ENCODE measurements around the gene TSC22D4.
A peak's percentile ranks its signal among the peaks of the same experiment; 100 is the strongest.
"Not testable (repeated sequence)": the region's sequence is repeated elsewhere in the genome, so short reads cannot be mapped to it uniquely, and the experiment has no call there.

Gene TSC22D4

GRCh38 chr7:100455206-100455605 is 23.8 kb downstream of the TSC22D4 start:
- no peak overlapping the region for H3K4me3 Mint-ChIP-seq
- CTCF ChIA-PET, result interaction anchor here (0.8 to 2.7 kb wide), 6 partner anchors 8 to 323 kb away, joined by 3 to 9 read pairs (median 4); partner anchors contain the start of gene SPACDR
- no peaks in the 10 kb centered on the region for H3K9me3 Mint-ChIP-seq
- peaks cover 6% of the 10 kb centered on the region for H3K27me3 Mint-ChIP-seq
- H3K36me3 Mint-ChIP-seq, result peaks cover 2% of the 10 kb centered on the region
- no peak for DNase-seq
- peaks cover 30% of the 10 kb centered on the region for H3K4me1 Mint-ChIP-seq
- H3K27ac Mint-ChIP-seq, result peak overlapping the region; percentile 65

DNA sequence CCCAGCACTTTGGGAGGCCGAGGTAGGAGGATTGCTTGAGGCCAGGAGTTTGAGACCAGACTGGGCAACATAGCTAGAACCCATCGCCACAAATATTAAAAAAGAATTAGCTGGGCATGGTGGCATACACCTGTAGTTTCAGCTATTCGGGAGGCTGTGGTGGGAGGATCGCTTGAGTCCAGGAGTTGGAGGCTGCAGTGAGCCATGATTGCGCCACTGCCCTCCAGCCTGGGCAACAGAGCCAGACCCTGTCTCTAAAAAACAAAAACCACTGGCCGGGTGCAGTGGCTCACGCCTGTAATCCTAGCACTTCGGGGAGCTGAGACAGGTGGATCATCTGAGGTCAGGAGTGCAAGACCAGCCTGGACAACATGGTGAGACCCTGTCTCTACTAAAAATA is 25.2 kb downstream of the TSC22D4 start:
- H3K4me1 Mint-ChIP-seq, result peaks cover 34% of the 10 kb centered on the region
- CTCF ChIA-PET, result interaction anchor here (0.8 to 2.7 kb wide), 5 partner anchors 10 to 321 kb away, joined by 3 to 9 read pairs (median 5); partner anchors contain the start of gene SPACDR
- not testable (repeated sequence) for H3K9me3 Mint-ChIP-seq, H3K27ac Mint-ChIP-seq, H3K36me3 Mint-ChIP-seq, H3K27me3 Mint-ChIP-seq, H3K4me3 Mint-ChIP-seq, DNase-seq

DNA sequence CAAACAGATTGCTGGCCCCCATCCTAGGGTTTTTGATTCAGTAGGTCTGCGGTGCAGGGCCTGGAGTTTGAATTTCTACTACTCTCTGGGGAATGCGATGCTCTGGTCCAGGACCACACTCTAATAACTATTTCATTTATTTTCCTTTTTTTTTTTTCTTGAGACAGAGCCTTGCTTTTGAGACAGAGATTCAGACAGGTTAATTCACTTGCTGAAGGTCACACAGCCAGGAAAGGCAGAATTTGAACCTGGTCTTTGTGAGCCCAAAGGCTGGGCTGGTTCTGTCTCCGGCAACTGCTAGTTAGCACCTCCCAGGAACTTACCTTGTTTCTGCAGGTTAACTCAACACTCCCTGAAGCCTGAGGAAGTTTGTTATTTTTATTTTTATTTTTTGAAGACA is 26.5 kb downstream of the TSC22D4 start:
- Mint-ChIP-seq H3K36me3 (no peaks in the 10 kb centered on the region), H3K27ac (no peak overlapping the region), H3K4me1 (peaks cover 34% of the 10 kb centered on the region), H3K27me3 (peaks cover 11% of the 10 kb centered on the region), H3K4me3 (no peak overlapping the region), H3K9me3 (no peaks in the 10 kb centered on the region)
- DNase-seq, result no peak
- CTCF ChIA-PET, result interaction anchor here (0.8 kb wide), 1 partner anchor 84 kb away, joined by 3 read pairs; no protein-coding TSS in a partner anchor

- DNase-seq, result no peak
- H3K9me3 Mint-ChIP-seq, result no peaks in the 10 kb centered on the region
- H3K36me3 Mint-ChIP-seq, result no peaks in the 10 kb centered on the region
- no peak overlapping the region for H3K27ac Mint-ChIP-seq
- peak overlapping the region; percentile 33 for H3K4me3 Mint-ChIP-seq
- H3K27me3 Mint-ChIP-seq, result peaks cover 11% of the 10 kb centered on the region
- CTCF ChIA-PET, result interaction anchor here (0.7 to 2.5 kb wide), 3 partner anchors 11 to 329 kb away, joined by 4 to 11 read pairs (median 9); partner anchors contain the start of gene PPP1R35
- H3K4me1 Mint-ChIP-seq, result peaks cover 37% of the 10 kb centered on the region
Measured at GRCh38 chr7:100449190-100449795, 29.7 kb downstream of the TSC22D4 start.

DNA sequence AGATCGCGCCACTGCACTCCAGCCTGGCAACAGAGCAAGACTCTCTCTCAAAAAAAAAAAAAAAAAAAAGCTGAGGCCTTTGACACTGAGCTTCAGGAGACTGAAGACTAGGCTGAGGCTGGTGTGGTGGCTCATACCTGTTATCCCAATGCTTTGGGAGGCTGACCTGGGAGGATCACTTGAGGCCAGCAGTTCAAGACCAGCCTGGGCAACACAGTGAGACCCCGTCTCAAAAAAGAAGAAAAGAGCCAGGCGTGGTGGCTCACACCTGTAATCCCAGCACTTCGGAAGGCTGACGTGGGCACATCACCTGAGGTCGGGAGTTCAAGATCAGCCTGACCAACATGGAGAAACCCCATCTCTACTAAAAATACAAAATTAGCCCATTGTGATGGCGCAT is 31.7 kb downstream of the TSC22D4 start:
- Mint-ChIP-seq H3K4me1 (peaks cover 41% of the 10 kb centered on the region), H3K27me3 (peaks cover 11% of the 10 kb centered on the region)
- not testable (repeated sequence) for H3K27ac Mint-ChIP-seq, H3K36me3 Mint-ChIP-seq, H3K9me3 Mint-ChIP-seq, DNase-seq, H3K4me3 Mint-ChIP-seq
- CTCF ChIA-PET, result interaction anchor here (1.2 kb wide), 1 partner anchor 8 kb away, joined by 4 read pairs; no protein-coding TSS in a partner anchor

DNA sequence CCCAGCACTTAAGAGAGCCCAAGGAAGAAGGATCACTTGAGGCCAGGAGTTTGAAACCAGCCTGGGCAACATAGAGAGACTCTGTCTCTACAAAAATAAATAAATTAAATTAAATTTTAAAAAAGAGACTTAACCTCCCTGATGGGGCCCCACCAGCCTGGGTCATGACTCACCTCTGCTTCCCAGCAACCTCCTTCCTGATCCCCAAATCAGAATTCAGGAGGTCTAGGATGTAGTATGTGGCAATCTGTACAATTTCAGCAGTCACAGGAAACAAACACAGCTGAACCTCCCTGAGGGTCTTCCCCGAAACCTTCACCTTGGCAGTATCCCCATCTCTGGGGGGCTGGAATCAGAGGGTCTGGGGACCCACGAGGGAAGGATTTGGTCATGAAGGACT is 33.0 kb downstream of the TSC22D4 start:
- H3K27ac Mint-ChIP-seq, result no peak overlapping the region
- DNase-seq, result no peak
- H3K27me3 Mint-ChIP-seq, result peaks cover 11% of the 10 kb centered on the region
- no peaks in the 10 kb centered on the region for H3K9me3 Mint-ChIP-seq
- peaks cover 41% of the 10 kb centered on the region for H3K4me1 Mint-ChIP-seq
- CTCF ChIA-PET, result interaction anchor here (1.0 kb wide), 1 partner anchor 34 kb away, joined by 3 read pairs; the partner anchor contains the start of gene TSC22D4
- H3K36me3 Mint-ChIP-seq, result no peaks in the 10 kb centered on the region
- no peak overlapping the region for H3K4me3 Mint-ChIP-seq

- H3K4me1 Mint-ChIP-seq, result peaks cover 32% of the 10 kb centered on the region
- DNase-seq, result peak; percentile 32
- H3K4me3 Mint-ChIP-seq, result no peak overlapping the region
- H3K36me3 Mint-ChIP-seq, result no peaks in the 10 kb centered on the region
- peak overlapping the region; percentile 82 for H3K27ac Mint-ChIP-seq
- H3K9me3 Mint-ChIP-seq, result no peaks in the 10 kb centered on the region
- peaks cover 4% of the 10 kb centered on the region for H3K27me3 Mint-ChIP-seq
- CTCF ChIA-PET, result interaction anchor here (0.8 to 1.7 kb wide), 4 partner anchors 9 to 75 kb away, joined by 3 to 6 read pairs (median 3); partner anchors contain the start of gene TSC22D4
Measured at GRCh38 chr7:100444311-100445278, 34.4 kb downstream of the TSC22D4 start.

DNA sequence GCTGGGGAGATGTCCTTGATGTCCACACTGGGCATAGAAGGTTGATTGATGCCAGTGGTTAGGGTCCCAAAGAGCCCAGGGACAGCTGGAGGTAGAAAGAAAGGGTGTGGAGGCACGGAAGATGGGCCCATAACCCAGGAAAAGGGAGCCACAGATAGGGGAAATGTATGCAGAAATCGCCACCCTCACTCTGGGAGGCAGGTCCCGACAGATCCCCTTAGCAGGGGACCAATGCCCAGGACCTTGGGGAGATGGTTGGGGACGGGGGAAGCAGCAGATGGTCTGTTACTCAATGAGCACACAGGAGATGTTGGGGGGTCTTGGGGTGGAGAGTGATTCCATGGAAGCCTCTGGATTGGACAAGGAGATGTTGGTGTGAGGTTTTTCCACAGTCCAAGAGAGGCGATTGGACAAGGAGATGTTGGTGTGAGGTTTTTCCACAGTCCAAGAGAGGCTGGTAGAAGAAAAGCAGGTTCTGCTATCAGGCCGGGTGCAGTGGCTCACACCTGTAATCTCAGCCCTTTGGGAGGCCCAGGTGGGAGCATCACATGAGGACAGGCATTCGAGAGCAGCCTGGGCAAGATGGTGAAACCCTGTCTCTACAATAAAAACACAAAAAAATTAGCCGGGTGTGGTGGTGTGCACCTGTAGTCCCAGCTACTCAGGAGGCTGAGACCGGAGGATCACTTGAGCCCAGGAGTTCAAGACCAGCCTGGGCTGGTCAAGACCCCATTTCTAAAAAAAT is 35.7 kb downstream of the TSC22D4 start:
- Mint-ChIP-seq H3K9me3 (no peaks in the 10 kb centered on the region), H3K27me3 (no peaks in the 10 kb centered on the region), H3K27ac (peak overlapping the region; percentile 81), H3K4me3 (no peak overlapping the region), H3K36me3 (no peaks in the 10 kb centered on the region), H3K4me1 (peaks cover 30% of the 10 kb centered on the region)
- CTCF ChIA-PET, result no interaction called here
- no peak for DNase-seq

DNA sequence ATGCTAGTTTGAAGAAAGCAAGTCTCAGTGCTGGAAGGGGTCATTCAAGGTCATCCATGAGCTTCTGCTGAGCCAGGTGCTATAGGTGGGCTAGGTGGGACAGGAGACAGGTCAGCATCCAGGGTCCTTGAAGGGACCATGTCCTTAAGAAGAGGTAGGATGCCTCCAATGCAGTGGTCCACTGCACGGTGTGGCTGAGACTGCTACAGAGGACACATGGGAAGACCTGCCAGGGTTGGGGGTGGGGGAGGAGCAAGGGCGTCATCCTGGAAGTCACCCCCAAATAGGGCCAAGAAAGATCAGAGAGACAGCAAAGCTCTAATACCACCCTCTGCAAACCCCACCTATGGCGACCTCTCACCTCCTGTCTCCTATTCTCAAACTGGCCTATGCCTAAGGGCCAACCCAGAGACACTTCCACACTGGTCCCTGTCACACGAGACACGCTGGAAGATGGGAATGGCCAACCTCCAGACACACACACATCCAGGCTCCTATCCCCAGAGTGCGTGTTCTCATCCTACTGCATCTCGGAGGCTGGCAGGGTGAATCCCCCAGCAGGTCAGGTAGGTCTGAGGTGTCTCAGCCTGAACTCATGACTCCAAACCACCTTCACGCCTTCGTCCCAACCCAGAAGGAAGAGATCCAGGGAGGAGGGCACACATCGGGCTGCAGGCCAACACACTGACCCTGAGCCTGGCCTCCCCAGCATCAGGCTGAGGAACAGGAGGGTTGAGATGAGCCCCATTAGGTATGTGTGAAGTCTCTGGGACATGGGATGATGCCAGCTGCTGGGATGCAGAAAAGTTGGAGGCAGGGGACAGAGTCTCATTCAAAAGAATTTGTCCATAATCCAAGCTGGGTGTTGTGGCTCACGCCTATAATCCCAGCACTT is 37.1 kb downstream of the TSC22D4 start:
- H3K4me1 Mint-ChIP-seq, result peaks cover 31% of the 10 kb centered on the region
- H3K27ac Mint-ChIP-seq, result no peak overlapping the region
- no peaks in the 10 kb centered on the region for H3K9me3 Mint-ChIP-seq
- H3K27me3 Mint-ChIP-seq, result no peaks in the 10 kb centered on the region
- H3K4me3 Mint-ChIP-seq, result no peak overlapping the region
- no peaks in the 10 kb centered on the region for H3K36me3 Mint-ChIP-seq
- no peak for DNase-seq
- CTCF ChIA-PET, result no interaction called here

DNA sequence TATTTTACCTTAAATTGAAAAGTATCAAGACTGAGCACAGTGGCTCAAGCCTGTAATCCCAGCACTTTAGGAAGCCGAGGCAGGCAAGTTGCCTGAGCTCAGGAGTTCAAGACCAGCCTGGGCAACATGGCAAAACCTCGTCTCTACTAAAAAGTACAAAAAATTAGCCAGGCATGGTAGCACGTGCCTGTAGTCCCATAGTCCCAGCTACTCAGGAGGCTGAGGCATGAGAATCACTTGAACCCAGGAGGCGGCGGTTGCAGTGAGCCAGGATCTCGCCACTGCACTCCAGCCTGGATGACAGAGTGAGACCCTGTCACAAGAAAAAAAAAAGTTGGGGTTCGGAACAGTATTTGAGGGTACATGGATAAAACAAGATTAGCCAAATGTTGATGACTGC is 39.8 kb downstream of the TSC22D4 start:
- CTCF ChIA-PET, result interaction anchor here (0.7 to 0.9 kb wide), 2 partner anchors 11 to 30 kb away, joined by 3 read pairs; no protein-coding TSS in a partner anchor
- Mint-ChIP-seq H3K36me3 (peaks cover 16% of the 10 kb centered on the region), H3K4me1 (peaks cover 24% of the 10 kb centered on the region)
- H3K9me3 Mint-ChIP-seq, H3K27me3 Mint-ChIP-seq, H3K4me3 Mint-ChIP-seq, H3K27ac Mint-ChIP-seq, DNase-seq: not testable (repeated sequence)

DNA sequence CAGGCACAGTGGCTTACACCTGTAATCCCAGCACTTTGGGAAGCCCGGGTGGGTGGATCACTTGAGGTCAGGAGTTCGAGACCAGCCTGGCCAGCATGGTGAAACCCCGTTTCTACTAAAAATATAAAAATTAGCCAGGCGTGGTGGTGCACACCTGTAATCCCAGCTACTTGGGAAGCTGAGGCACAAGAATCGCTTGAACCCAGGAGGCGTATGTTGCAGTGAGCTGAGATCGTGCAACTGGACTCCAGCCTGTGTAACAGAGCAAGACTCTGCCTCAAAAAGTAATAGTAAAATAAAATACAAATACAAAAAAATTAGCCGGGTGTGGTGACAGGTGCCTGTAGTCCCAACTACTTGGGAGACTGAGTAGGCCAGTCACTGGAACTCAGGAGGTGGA is 40.3 kb downstream of the TSC22D4 start:
- H3K27ac Mint-ChIP-seq, H3K4me3 Mint-ChIP-seq, H3K9me3 Mint-ChIP-seq, H3K27me3 Mint-ChIP-seq, DNase-seq: not testable (repeated sequence)
- Mint-ChIP-seq H3K36me3 (peaks cover 21% of the 10 kb centered on the region), H3K4me1 (peaks cover 27% of the 10 kb centered on the region)
- CTCF ChIA-PET, result interaction anchor here (0.7 kb wide), 1 partner anchor 30 kb away, joined by 3 read pairs; no protein-coding TSS in a partner anchor

GRCh38 chr7:100438172-100438571 is 40.8 kb downstream of the TSC22D4 start:
- Mint-ChIP-seq H3K27ac (no peak overlapping the region), H3K36me3 (peaks cover 27% of the 10 kb centered on the region), H3K27me3 (no peaks in the 10 kb centered on the region), H3K9me3 (no peaks in the 10 kb centered on the region), H3K4me1 (peaks cover 31% of the 10 kb centered on the region), H3K4me3 (no peak overlapping the region)
- no peak for DNase-seq
- CTCF ChIA-PET, result interaction anchor here (2.6 kb wide), 1 partner anchor 12 kb away, joined by 11 read pairs; no protein-coding TSS in a partner anchor

All from activated naive CD4-positive, alpha-beta T cell treated with anti-CD3 and anti-CD28 coated beads, Interleukin-2, amount 10 ng/mL, durations not matched to agents 7 days and 5 days (primary cell).